Activated CD4-positive, CD25-positive, alpha-beta regulatory T cell (primary cell): ENCODE measurements around the gene SMYD3.
A peak's percentile ranks its signal among the peaks of the same experiment; 100 is the strongest.

ENCODE experiments used
- DNase-seq, 4 experiments: peaks; one replicate each; lab custom pipeline; 2025; lab: John Stamatoyannopoulos, UW

Gene SMYD3

GRCh38 chr1:246515390-246516005 is 8.4 kb upstream of the SMYD3 start:
- DNase-seq: no peak

- DNase-seq: no peak
These were observed 6.7 kb upstream of the SMYD3 start for GRCh38 chr1:246513619-246514343.

- no peak for DNase-seq
These were observed 6.0 kb upstream of the SMYD3 start for GRCh38 chr1:246513041-246513440.

GRCh38 chr1:246512635-246513034 is 5.6 kb upstream of the SMYD3 start:
- no peak for DNase-seq

- DNase-seq: no peak
These were observed 5.2 kb upstream of the SMYD3 start for GRCh38 chr1:246512230-246512629.

GRCh38 chr1:246511203-246511602 is 4.1 kb upstream of the SMYD3 start:
- DNase-seq: no peak

- no peak for DNase-seq
These were observed 3.3 kb upstream of the SMYD3 start for GRCh38 chr1:246510147-246511030.

GRCh38 chr1:246508897-246509688 is 2.0 kb upstream of the SMYD3 start:
- DNase-seq: no peak

- no peak for DNase-seq
These were observed 759 bp downstream of the SMYD3 start for GRCh38 chr1:246506367-246506673.

- no peak for DNase-seq
These were observed 3.7 kb downstream of the SMYD3 start for GRCh38 chr1:246503341-246503740.

GRCh38 chr1:246497331-246497915 is 9.7 kb downstream of the SMYD3 start:
- no peak for DNase-seq

GRCh38 chr1:246492611-246493245 is 14.4 kb downstream of the SMYD3 start:
- peak in 1 of 4 experiments; percentile 10 for DNase-seq

GRCh38 chr1:246491551-246492053 is 15.5 kb downstream of the SMYD3 start:
- no peak for DNase-seq

GRCh38 chr1:246488674-246489073 is 18.4 kb downstream of the SMYD3 start:
- DNase-seq: no peak

- DNase-seq: no peak
These were observed 23.5 kb downstream of the SMYD3 start for GRCh38 chr1:246483569-246483933.

- no peak for DNase-seq
These were observed 24.1 kb downstream of the SMYD3 start for GRCh38 chr1:246482805-246483568.

GRCh38 chr1:246479061-246479460 is 28.0 kb downstream of the SMYD3 start:
- no peak for DNase-seq

GRCh38 chr1:246477634-246478033 is 29.4 kb downstream of the SMYD3 start:
- DNase-seq: no peak

- DNase-seq: no peak
These were observed 30.3 kb downstream of the SMYD3 start for GRCh38 chr1:246476771-246477170.

- no peak for DNase-seq
These were observed 35.4 kb downstream of the SMYD3 start for GRCh38 chr1:246471688-246472087.
